Activated CD8-positive, alpha-beta memory T cell treated with anti-CD3 and anti-CD28 coated beads for 48 hours (primary cell): ENCODE data around the gene SOX8.
A peak's percentile ranks its signal among the peaks of the same experiment; 100 is the strongest.
"Not testable (repeated sequence)": the region's sequence is repeated elsewhere in the genome, so short reads cannot be mapped to it uniquely, and the experiment has no call there.

Experiments
- DNase-seq, 3 experiments: peaks; one replicate each; pipeline ENCODE4 v3.0.0-alpha.2; 2020; ENCODE audit warnings: low read depth in 2 of 3, low spot score in 2 of 3

The SOX8 gene

GRCh38 chr16:981695-982144 is at the start of gene SOX8:
SOX8 (plus strand) TSS chr16:981770; CDS start chr16:981923, 153 bp downstream.
- no peak for DNase-seq

- DNase-seq = no peak
These were observed 48.7 kb upstream of the SOX8 start for GRCh38 chr16:932831-933330.

GRCh38 chr16:933581-933980 is 48.0 kb upstream of the SOX8 start:
- DNase-seq = no peak

GRCh38 chr16:934178-934577 is 47.4 kb upstream of the SOX8 start:
- DNase-seq = no peak

- DNase-seq = peak in 1 of 3 experiments; percentile 2
These were observed 45.9 kb upstream of the SOX8 start for GRCh38 chr16:935684-936083.

- no peak for DNase-seq
These were observed 44.3 kb upstream of the SOX8 start for GRCh38 chr16:937311-937710.

GRCh38 chr16:937723-938122 is 43.8 kb upstream of the SOX8 start:
- no peak for DNase-seq

GRCh38 chr16:938136-938535 is 43.4 kb upstream of the SOX8 start:
- DNase-seq = no peak

- no peak for DNase-seq
These were observed 42.8 kb upstream of the SOX8 start for GRCh38 chr16:938752-939151.

GRCh38 chr16:939311-939710 is 42.3 kb upstream of the SOX8 start:
- no peak for DNase-seq

- no peak for DNase-seq
These were observed 41.6 kb upstream of the SOX8 start for GRCh38 chr16:939941-940340.

GRCh38 chr16:942436-943060 is 39.0 kb upstream of the SOX8 start:
- DNase-seq = no peak

GRCh38 chr16:943971-944370 is 37.6 kb upstream of the SOX8 start:
- no peak for DNase-seq

GRCh38 chr16:945271-946047 is 36.1 kb upstream of the SOX8 start:
- no peak for DNase-seq

GRCh38 chr16:946048-946395 is 35.5 kb upstream of the SOX8 start:
- no peak for DNase-seq

- DNase-seq = no peak
These were observed 34.2 kb upstream of the SOX8 start for GRCh38 chr16:947255-947921.

GRCh38 chr16:947922-948303 is 33.7 kb upstream of the SOX8 start:
- not testable (repeated sequence) for DNase-seq

- DNase-seq = not testable (repeated sequence)
These were observed 32.8 kb upstream of the SOX8 start for GRCh38 chr16:948767-949166.

- not testable (repeated sequence) for DNase-seq
These were observed 30.6 kb upstream of the SOX8 start for GRCh38 chr16:950733-951573.

GRCh38 chr16:951660-952301 is 29.8 kb upstream of the SOX8 start:
- DNase-seq = no peak

GRCh38 chr16:952321-952720 is 29.2 kb upstream of the SOX8 start:
- DNase-seq = no peak
